Measurements from ENCODE around the gene SRM. TPM values are rescaled to one million over a fixed set of nuclear protein-coding genes. Genes with fewer than 3 reads are reported as not detected.
"Not testable (repeated sequence)": the region's sequence is repeated elsewhere in the genome, so short reads cannot be mapped to it uniquely, and the experiment has no call there.

SRM gene
- total RNA-seq: 24.6 and 25.4 TPM in 2 replicates

DNA sequence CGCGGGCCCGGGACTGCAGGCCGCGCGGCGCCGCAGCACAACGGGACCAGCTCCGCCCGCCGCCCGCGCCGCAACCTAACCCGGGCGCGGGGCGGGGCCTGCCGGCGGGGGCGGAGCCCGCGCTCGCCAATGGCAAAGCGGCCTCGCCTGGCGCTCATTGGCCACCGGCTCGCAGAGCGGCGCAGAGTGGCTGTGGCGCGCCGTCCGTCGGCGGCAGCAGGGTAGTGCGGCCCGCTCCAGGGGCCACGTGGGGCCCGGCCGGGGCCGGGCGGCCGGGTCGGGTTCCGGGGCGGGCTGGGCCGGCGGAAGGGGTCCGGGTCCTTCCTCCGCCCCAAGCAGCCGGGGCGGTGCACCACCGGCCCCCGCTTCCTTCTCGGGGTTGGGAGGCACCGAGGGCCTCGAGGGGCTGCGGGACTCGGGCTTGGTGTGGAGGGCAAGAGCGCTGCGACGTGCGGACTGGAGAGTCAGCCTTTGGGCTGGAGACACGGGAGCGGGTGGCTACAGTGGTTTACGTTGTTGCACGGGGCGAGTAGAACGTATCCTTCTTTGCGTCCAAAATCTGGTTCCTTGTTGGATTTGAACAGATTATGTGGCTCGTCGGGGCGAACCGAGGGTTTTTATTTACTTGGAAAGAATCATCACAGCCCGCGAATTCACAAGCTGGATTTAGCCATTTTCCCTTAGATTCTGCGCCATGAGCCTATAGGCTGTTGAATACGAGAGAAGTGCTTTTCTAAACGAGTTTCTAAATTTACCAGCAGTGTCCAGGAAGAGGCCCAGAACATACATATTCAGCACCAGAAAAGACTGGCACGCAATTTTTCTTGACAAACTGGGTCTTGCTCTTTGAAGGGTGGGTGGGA is at the start of gene SRM:
Gene SRM (minus strand): TSS at position 51 of the 863 bp plus-strand sequence. CDS start 75 bp downstream, outside the sequence.
- peak within 1 kb of the TSS; percentile 81 for H3K4me3 ChIP-seq (ENCODE audit: low read depth, low read length)
- DNase-seq (ENCODE audit: low read depth): peak; percentile 85
- TF ChIP-seq, protein P1, sequence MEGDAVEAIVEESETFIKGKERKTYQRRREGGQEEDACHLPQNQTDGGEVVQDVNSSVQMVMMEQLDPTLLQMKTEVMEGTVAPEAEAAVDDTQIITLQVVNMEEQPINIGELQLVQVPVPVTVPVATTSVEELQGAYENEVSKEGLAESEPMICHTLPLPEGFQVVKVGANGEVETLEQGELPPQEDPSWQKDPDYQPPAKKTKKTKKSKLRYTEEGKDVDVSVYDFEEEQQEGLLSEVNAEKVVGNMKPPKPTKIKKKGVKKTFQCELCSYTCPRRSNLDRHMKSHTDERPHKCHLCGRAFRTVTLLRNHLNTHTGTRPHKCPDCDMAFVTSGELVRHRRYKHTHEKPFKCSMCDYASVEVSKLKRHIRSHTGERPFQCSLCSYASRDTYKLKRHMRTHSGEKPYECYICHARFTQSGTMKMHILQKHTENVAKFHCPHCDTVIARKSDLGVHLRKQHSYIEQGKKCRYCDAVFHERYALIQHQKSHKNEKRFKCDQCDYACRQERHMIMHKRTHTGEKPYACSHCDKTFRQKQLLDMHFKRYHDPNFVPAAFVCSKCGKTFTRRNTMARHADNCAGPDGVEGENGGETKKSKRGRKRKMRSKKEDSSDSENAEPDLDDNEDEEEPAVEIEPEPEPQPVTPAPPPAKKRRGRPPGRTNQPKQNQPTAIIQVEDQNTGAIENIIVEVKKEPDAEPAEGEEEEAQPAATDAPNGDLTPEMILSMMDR (IDR thresholded peaks at IDR 0.05; ENCODE audit: insufficient read depth, low read depth, low read length): peak; percentile 15

DNA sequence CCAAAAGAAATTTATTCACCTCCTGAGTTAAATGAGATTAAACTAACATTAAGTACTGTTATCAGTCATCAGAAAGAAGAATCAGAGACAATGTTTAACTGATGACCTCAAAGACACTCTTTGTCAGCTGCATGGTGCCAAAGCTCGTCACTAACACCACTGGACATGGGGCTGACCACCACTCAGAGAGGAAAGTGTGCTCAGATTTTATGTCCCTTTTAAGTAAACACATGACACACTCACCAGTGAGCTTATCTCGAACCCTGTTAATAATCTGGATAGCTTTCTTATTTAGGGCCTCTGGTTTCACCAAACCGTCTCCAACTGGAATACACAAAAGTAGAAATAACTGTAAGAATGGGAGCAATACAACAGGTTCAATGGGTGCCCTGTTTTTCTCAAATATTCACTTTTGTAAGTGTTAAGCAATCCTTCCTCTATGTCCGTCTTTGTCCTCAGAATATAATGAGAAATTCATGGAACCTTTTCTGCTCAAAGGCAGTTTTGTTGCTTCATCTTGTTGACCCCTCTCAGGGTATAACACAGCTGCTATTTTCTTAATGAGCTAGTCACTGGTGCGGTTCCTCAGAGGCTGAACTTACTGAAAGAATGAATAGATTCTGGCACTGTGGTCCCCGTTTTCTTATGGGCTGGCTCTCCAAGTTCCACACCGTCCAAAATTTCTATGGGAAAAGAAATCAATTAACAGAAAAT is 49.4 kb upstream of the SRM start:
- DNase-seq (ENCODE audit: low read depth): no peak
- no peak overlapping the region for H3K4me3 ChIP-seq (ENCODE audit: low read depth, low read length)
- TF ChIP-seq, protein P1 (IDR thresholded peaks at IDR 0.05; ENCODE audit: insufficient read depth, low read depth, low read length): no peak

DNA sequence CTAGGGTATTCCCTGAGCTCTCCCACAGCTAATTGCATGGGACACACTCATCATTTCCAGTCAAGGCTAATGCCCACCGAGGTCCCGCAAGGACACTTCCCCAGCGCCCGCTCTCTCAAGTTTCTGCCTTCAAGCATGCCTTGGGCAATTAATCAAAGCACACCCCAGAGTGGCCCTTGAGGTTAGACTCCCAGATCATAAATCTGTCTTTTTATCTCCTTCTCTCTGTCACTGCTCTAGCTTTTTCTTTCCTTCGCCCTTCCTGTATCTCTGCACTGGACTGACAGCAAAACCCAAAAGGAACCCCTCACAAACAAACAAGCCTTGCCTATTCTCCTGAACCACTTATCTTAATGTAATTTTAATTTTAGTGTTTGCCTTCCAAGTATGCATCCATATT is 47.8 kb upstream of the SRM start:
- DNase-seq (ENCODE audit: low read depth): no peak
- TF ChIP-seq, protein P1 (IDR thresholded peaks at IDR 0.05; ENCODE audit: insufficient read depth, low read depth, low read length): no peak
- no peak overlapping the region for H3K4me3 ChIP-seq (ENCODE audit: low read depth, low read length)

DNA sequence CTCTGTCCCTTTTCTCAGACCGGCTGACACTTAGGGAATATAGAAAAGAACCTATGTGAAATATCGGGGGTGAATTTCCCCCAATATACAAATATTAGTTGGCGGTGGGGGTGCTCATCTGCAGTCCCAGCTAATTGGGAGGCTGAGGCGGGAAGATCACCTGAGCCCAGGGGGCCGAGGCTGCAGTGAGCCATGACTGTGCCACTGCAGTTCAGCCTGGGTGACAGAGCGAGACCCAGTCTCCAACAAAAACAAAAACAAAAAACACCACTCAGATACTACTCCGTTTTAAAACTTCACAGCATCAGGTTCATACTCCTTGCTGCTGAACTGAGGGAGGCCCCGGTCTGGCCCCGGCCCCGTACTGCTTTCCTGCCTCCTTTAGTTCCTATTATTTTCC is 45.8 kb upstream of the SRM start:
- H3K4me3 ChIP-seq (ENCODE audit: low read depth, low read length): no peak overlapping the region
- TF ChIP-seq, protein P1 (IDR thresholded peaks at IDR 0.05; ENCODE audit: insufficient read depth, low read depth, low read length): no peak
- DNase-seq (ENCODE audit: low read depth): no peak

DNA sequence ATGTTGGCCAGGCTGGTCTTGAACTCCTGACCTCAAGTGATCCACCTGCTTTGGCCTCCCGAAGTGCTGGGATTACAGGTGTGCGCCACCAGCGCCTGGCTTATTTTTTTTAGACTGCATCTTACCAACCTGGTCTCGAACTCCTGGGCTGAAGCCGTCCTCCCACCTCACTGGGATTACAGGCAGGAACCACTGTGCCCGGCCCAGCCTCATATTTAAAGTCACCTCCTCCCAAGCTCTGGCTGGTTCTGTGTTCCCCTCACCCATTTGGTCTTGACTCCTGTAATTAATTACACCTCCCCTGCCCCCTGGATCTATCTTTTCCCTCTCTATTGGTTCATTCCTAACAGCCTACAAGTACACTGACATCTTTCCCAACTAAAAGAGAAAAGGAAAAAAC is 41.5 kb upstream of the SRM start:
- no peak for DNase-seq (ENCODE audit: low read depth)
- TF ChIP-seq, protein P1 (IDR thresholded peaks at IDR 0.05; ENCODE audit: insufficient read depth, low read depth, low read length): no peak
- no peak overlapping the region for H3K4me3 ChIP-seq (ENCODE audit: low read depth, low read length)

DNA sequence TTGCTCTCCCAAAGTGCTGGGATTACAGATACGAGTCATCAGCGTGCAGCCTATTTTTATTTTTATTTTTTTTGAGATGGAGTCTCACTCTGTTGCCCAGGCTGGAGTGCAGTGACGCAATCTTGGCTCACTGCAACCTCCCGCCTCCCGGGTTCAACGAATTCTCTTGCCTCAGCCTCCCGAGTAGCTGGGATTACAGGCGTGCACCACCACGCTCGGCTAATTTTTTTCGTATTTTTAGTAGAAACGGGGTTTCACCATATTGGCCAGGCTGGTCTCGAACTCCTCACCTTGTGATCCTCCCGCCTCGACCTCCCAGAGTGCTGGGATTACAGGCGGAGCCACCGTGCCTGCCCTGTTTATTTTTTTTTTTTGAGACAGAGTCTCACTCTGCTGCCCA is 41.0 kb upstream of the SRM start:
- H3K4me3 ChIP-seq (ENCODE audit: low read depth, low read length); DNase-seq (ENCODE audit: low read depth): not testable (repeated sequence)

DNA sequence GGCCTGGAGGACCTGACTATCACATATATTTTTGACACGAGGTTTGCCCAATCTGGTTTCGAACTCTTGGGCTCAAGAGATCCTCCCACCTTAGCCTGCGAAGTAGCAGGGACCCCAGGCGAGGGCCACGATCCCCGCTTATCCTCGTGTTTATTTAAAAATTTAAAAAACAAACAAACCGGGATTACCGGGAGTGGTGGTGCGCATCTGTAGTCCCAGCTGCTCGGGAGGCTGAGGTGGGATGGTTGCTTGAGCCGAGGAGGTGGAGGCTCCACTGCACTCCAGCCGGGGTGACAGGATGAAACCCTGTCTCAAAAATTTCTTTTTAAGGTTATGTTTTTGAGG is 40.3 kb upstream of the SRM start:
- no peak for DNase-seq (ENCODE audit: low read depth)

More for the DNA sequence above, 40.3 kb upstream of the SRM start:
- peak overlapping the region; percentile 98 for H3K4me3 ChIP-seq (ENCODE audit: low read depth, low read length)
- TF ChIP-seq, protein P1 (IDR thresholded peaks at IDR 0.05; ENCODE audit: insufficient read depth, low read depth, low read length): no peak
